Cardiac fibroblast (primary cell): ENCODE data around the gene STX8.
A peak's percentile ranks its signal among the peaks of the same experiment; 100 is the strongest.

ENCODE experiments used
- DNase-seq, 2 donors: peaks; one replicate each; pipeline versions ENCODE4 v3.0.0 to v3.0.0-alpha.2; 2010; ENCODE audit warnings: low read depth in 2 of 2
- H3K4me3 ChIP-seq, 2 donors: replicated peaks in 1 of 2; 1 replicate in 1 of 2; 2 replicates in 1 of 2; pipeline ENCODE4 v1.5.1; 2011; ENCODE audit warnings: low read depth in 2 of 2, low read length in 2 of 2, mild to moderate bottlenecking in 2 of 2, moderate library complexity in 1 of 2
- TF ChIP-seq, protein P1 (sequence below): IDR thresholded peaks from one replicate; pipeline ENCODE4 v1.5.1; 2011; ENCODE audit warnings: low read depth, mild to moderate bottlenecking, low read length, inconsistent platforms

Gene STX8

DNA sequence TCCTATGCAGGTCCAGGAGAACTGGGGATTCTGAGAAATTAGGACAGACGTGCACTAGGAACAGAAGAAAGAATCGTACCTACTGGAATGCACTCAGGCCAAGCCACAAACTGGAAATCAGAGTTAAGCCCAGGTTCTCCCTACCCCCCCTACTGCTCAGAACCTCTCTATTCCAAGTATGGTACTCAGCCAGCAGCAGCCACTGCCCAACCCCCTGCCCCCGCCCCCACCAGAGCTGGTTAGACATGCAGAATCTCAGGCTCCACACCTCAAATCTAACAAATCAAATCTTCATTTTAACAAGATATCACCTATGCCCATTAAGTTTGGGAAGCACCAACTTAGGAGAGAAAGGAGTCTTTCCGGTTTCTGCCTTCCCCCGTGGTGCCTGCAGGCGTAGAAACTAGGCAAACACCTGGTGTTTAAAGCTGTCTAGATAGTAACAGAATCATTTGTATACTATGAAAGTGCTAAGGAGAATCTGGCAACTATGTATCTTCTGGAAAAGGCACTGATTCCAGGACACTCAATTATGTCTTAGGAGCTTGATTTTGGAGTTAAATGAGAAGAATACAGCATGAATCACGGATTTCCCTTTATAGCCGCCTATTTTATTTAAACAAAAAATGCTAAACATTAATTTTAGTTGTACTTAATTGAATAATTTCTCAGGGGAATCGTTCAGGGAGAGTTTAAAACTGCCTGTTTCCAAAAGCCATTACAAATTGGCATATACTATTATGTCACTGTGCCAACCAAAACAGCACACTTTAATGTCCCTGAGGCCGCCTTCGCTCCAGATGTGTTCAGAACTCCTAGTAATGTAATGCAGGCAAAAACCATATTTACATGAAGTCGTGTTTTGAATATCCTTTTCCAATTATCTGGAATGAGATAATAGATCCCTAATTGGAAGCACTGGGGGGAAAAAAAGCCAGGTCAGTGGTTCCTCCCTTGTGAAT is 166.5 kb downstream of the STX8 start:
- peak in 1 of 2 donors; percentile 40 for DNase-seq
- TF ChIP-seq, protein P1, sequence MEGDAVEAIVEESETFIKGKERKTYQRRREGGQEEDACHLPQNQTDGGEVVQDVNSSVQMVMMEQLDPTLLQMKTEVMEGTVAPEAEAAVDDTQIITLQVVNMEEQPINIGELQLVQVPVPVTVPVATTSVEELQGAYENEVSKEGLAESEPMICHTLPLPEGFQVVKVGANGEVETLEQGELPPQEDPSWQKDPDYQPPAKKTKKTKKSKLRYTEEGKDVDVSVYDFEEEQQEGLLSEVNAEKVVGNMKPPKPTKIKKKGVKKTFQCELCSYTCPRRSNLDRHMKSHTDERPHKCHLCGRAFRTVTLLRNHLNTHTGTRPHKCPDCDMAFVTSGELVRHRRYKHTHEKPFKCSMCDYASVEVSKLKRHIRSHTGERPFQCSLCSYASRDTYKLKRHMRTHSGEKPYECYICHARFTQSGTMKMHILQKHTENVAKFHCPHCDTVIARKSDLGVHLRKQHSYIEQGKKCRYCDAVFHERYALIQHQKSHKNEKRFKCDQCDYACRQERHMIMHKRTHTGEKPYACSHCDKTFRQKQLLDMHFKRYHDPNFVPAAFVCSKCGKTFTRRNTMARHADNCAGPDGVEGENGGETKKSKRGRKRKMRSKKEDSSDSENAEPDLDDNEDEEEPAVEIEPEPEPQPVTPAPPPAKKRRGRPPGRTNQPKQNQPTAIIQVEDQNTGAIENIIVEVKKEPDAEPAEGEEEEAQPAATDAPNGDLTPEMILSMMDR: no peak
- H3K4me3 ChIP-seq: no peak overlapping the region

DNA sequence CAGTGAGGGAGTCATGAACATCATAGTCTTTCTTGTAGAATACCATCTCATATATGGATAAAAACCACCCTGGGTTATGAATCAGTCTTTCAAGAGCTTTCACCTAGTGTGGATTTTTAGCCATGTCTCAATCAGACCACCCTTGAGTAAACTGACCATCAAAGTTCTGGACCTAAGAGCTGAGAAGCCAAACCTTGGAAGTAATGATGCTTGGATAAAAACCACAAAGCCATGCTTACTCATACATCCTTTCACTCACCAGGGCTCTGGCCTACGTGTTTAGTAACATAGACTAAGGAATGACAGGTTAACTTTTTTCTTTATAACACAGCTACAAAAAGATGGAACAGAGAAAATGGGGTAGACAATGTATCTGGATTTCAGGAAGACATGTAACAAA is 167.2 kb downstream of the STX8 start:
- TF ChIP-seq, protein P1: no peak
- peak in 1 of 2 donors; percentile 57 for DNase-seq
- no peak overlapping the region for H3K4me3 ChIP-seq

DNA sequence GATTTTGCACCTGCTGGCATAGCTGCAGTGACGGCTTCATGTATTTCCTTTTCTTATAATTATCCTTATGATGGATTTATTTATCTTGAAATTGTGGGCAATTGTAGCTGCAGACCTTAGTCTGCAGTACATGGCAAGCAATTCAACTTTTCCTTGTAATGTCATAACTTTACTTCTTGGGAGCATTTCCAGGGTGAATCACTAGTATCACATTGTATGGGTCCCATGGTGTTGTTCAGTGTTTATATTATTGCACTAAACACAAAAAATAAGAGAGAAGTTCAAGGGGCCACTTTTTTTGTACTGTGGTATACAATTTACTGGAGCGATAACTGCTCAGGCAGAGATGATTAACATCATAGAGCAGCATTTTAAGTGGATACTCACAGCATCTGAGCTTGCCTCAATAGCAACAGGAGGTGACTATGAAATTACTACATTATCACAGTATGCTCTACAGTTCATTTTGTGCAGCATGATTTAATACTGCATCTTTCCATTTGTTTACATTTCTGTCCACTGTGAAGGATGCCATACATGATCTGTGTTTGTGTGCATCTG is 169.5 kb downstream of the STX8 start:
- DNase-seq: peak in 1 of 2 donors; percentile 23
- TF ChIP-seq, protein P1: no peak
- H3K4me3 ChIP-seq: no peak overlapping the region

DNA sequence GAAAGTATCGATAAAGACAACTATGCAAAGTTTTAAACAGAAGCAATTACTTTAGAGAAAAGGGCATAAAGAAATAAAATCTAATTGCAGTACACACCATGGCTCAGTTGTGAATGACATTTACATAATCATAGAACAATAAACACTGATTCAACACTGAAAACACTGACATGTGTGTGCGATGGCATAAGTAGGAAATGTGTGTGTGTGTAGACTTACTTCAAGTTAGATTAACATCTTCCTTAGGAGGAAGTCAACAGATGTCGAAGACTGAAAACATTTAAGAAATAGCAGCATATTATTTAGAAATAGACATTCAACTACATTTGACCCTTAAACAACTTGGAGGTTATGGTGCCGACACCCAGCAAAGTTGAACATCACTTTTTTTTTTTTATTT is 172.4 kb downstream of the STX8 start:
- TF ChIP-seq, protein P1: no peak
- no peak overlapping the region for H3K4me3 ChIP-seq
- no peak for DNase-seq

DNA sequence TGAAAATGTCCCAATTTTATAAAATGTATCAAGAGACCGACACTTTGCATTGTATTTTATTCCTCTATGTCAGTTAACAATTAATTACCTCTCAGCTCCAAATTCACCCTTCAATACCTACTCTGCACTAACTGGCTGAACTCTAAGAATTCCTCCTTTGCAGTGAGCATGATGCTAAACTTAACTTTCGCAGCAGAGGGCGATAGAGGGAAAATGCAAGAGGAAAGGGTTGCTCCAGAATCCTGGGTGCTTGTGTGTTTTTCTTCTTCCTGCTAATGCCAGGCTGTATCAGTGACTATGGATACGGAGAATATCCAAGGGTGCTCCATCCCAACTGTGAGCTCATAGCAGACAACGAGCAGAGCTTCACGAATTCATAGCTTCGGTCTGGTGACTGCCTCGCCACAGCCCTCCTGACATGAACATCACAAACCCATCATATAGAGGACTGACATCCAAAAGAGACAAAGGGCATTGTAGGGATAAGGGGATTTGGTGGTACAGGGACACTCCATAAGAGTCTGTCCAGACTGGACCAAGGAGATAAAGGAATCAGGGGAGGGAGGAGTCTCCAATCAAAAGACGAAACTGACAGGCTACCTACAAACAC is 172.9 kb downstream of the STX8 start:
- DNase-seq: peak; percentile 44 to 62
- no peak overlapping the region for H3K4me3 ChIP-seq
- TF ChIP-seq, protein P1: peak; percentile 57

DNA sequence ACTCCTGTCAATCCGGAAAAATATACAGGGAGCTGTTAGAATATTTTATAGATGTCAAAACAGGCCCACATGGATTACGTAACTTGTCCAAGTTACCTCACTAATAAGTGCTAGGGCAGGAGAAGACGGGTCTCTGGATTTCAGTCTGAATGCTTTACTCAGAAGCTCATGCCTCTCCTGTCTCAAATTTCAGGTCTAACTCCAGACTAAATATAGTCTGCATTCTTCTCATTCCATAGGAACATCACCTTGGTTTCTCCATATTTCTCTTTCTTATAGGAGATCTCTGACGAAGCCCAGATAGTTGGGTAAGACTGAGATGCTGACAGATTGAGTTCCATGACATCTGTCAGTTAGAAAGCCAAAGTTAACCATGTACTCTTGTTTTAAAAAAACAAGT is 174.2 kb downstream of the STX8 start:
- no peak overlapping the region for H3K4me3 ChIP-seq
- TF ChIP-seq, protein P1: no peak
- peak; percentile 45 to 79 for DNase-seq
